Measurements from ENCODE around the gene PCBP3. TPM values are rescaled to one million over a fixed set of nuclear protein-coding genes. Genes with fewer than 3 reads are reported as not detected.
"Not testable (repeated sequence)": the region's sequence is repeated elsewhere in the genome, so short reads cannot be mapped to it uniquely, and the experiment has no call there.

The PCBP3 gene
- total RNA-seq, 2 donors from 2014 or later: 0.77 to 17.2 TPM

- H3K4me1 ChIP-seq (replicated peaks): no peaks in the 10 kb centered on the region
- no peaks in the 10 kb centered on the region for H3K36me3 ChIP-seq
- WGBS: 86% methylated on average over 1 of the region's 1 CpG
- no peaks in the 10 kb centered on the region for H3K27me3 ChIP-seq (replicated peaks; ENCODE audit: insufficient read depth)
- no peak for DNase-seq (ENCODE audit: low spot score)
- H3K9me3 ChIP-seq: no peaks in the 10 kb centered on the region
- no peak overlapping the region for H3K4me3 ChIP-seq
- H3K27ac ChIP-seq: no peak overlapping the region
- TF ChIP-seq POLR2AphosphoS5 (IDR thresholded peaks at IDR 0.05) (no peak), CTCF (IDR thresholded peaks at IDR 0.05) (no peak), POLR2A (IDR thresholded peaks at IDR 0.05) (no peak)
- intact Hi-C loops (cut with DNase I): no loop called here
These were observed 71.9 kb downstream of the PCBP3 start for GRCh38 chr21:45715441-45715840.

- intact Hi-C loops (cut with DNase I): no loop called here
- Histone ChIP-seq H3K4me1 (replicated peaks) (no peaks in the 10 kb centered on the region), H3K36me3 (no peaks in the 10 kb centered on the region), H3K27ac (no peak overlapping the region), H3K27me3 (replicated peaks; ENCODE audit: insufficient read depth) (no peaks in the 10 kb centered on the region), H3K9me3 (no peaks in the 10 kb centered on the region), H3K4me3 (no peak overlapping the region)
- 78% methylated on average over 5 of the region's 5 CpGs for WGBS
- TF ChIP-seq POLR2AphosphoS5 (IDR thresholded peaks at IDR 0.05) (no peak), CTCF (IDR thresholded peaks at IDR 0.05) (no peak), POLR2A (IDR thresholded peaks at IDR 0.05) (no peak)
- no peak for DNase-seq (ENCODE audit: low spot score)
These were observed 74.9 kb downstream of the PCBP3 start for GRCh38 chr21:45718413-45718812.

- Histone ChIP-seq H3K9me3 (no peaks in the 10 kb centered on the region), H3K4me1 (replicated peaks) (no peaks in the 10 kb centered on the region), H3K4me3 (no peak overlapping the region), H3K27ac (no peak overlapping the region), H3K36me3 (no peaks in the 10 kb centered on the region), H3K27me3 (replicated peaks; ENCODE audit: insufficient read depth) (no peaks in the 10 kb centered on the region)
- WGBS: 64% methylated on average over 6 of the region's 6 CpGs
- TF ChIP-seq POLR2AphosphoS5 (IDR thresholded peaks at IDR 0.05) (no peak), POLR2A (IDR thresholded peaks at IDR 0.05) (no peak), CTCF (IDR thresholded peaks at IDR 0.05) (no peak)
- DNase-seq (ENCODE audit: low spot score): no peak
- intact Hi-C loops (cut with DNase I): no loop called here
These were observed 75.8 kb downstream of the PCBP3 start for GRCh38 chr21:45719177-45719802.

- H3K36me3 ChIP-seq; intact Hi-C loops (cut with DNase I); H3K27me3 ChIP-seq (replicated peaks; ENCODE audit: insufficient read depth); H3K4me3 ChIP-seq; DNase-seq (ENCODE audit: low spot score); H3K27ac ChIP-seq; H3K4me1 ChIP-seq (replicated peaks); H3K9me3 ChIP-seq: not testable (repeated sequence)
- 100% methylated on average over 1 of the region's 1 CpG for WGBS
These were observed 76.7 kb downstream of the PCBP3 start for GRCh38 chr21:45720204-45720603.

GRCh38 chr21:45721671-45722070 is 78.1 kb downstream of the PCBP3 start:
- 40% methylated on average over 6 of the region's 6 CpGs for WGBS
- intact Hi-C loops (cut with DNase I): no loop called here
- TF ChIP-seq POLR2A (IDR thresholded peaks at IDR 0.05) (no peak), CTCF (IDR thresholded peaks at IDR 0.05) (no peak), POLR2AphosphoS5 (IDR thresholded peaks at IDR 0.05) (no peak)

More at GRCh38 chr21:45721671-45722070, 78.1 kb downstream of the PCBP3 start:
- Histone ChIP-seq H3K36me3 (no peaks in the 10 kb centered on the region), H3K27me3 (replicated peaks; ENCODE audit: insufficient read depth) (no peaks in the 10 kb centered on the region), H3K9me3 (no peaks in the 10 kb centered on the region), H3K4me3 (no peak overlapping the region), H3K27ac (no peak overlapping the region), H3K4me1 (replicated peaks) (no peaks in the 10 kb centered on the region)
- no peak for DNase-seq (ENCODE audit: low spot score)
